ENCODE results near the gene PRX.
"Not testable (repeated sequence)": the region's sequence is repeated elsewhere in the genome, so short reads cannot be mapped to it uniquely, and the experiment has no call there.

Gene PRX

GRCh38 chr19:40381321-40381720 is 31.9 kb downstream of the PRX start:
- H3K4me1 ChIP-seq (ENCODE audit: control insufficient read depth in 1 of 2, insufficient read depth in 2 of 2, low read length in 2 of 2) = no peaks in the 10 kb centered on the region
- H3K27ac ChIP-seq (ENCODE audit: low read length) = no peak overlapping the region
- H3K36me3 ChIP-seq (ENCODE audit: control insufficient read depth in 1 of 2, insufficient read depth in 2 of 2, low read length in 2 of 2) = peaks cover 10 to 37% of the 10 kb centered on the region in 2 donors
- no peaks in the 10 kb centered on the region for H3K9me3 ChIP-seq (ENCODE audit: control insufficient read depth in 1 of 2, low read length in 2 of 2)
- no peaks in the 10 kb centered on the region for H3K27me3 ChIP-seq (ENCODE audit: low read depth, low read length)
- H3K4me3 ChIP-seq (ENCODE audit: low read depth in 1 of 2, low read length in 2 of 2) = no peak overlapping the region

- no peak overlapping the region for H3K27ac ChIP-seq (ENCODE audit: low read length)
- peaks cover 10 to 38% of the 10 kb centered on the region in 2 donors for H3K36me3 ChIP-seq (ENCODE audit: control insufficient read depth in 1 of 2, insufficient read depth in 2 of 2, low read length in 2 of 2)
These were observed 32.8 kb downstream of the PRX start for GRCh38 chr19:40380199-40381037.

GRCh38 chr19:40379446-40380198 is 33.6 kb downstream of the PRX start:
- H3K36me3 ChIP-seq (ENCODE audit: control insufficient read depth in 1 of 2, insufficient read depth in 2 of 2, low read length in 2 of 2) = peaks cover 14 to 44% of the 10 kb centered on the region in 2 donors
- H3K4me3 ChIP-seq (ENCODE audit: low read depth in 1 of 2, low read length in 2 of 2) = no peak overlapping the region
- no peaks in the 10 kb centered on the region for H3K27me3 ChIP-seq (ENCODE audit: low read depth, low read length)
- H3K27ac ChIP-seq (ENCODE audit: low read length) = no peak overlapping the region
- H3K9me3 ChIP-seq (ENCODE audit: control insufficient read depth in 1 of 2, low read length in 2 of 2) = no peaks in the 10 kb centered on the region
- H3K4me1 ChIP-seq (ENCODE audit: control insufficient read depth in 1 of 2, insufficient read depth in 2 of 2, low read length in 2 of 2) = no peaks in the 10 kb centered on the region

More at GRCh38 chr19:40380199-40381037, 32.8 kb downstream of the PRX start:
- Histone ChIP-seq H3K4me1 (ENCODE audit: control insufficient read depth in 1 of 2, insufficient read depth in 2 of 2, low read length in 2 of 2) (no peaks in the 10 kb centered on the region), H3K9me3 (ENCODE audit: control insufficient read depth in 1 of 2, low read length in 2 of 2) (no peaks in the 10 kb centered on the region), H3K27me3 (ENCODE audit: low read depth, low read length) (no peaks in the 10 kb centered on the region), H3K4me3 (ENCODE audit: low read depth in 1 of 2, low read length in 2 of 2) (no peak overlapping the region)

- H3K4me3 ChIP-seq (ENCODE audit: low read depth in 1 of 2, low read length in 2 of 2) = no peak overlapping the region
- no peaks in the 10 kb centered on the region for H3K4me1 ChIP-seq (ENCODE audit: control insufficient read depth in 1 of 2, insufficient read depth in 2 of 2, low read length in 2 of 2)
- H3K27me3 ChIP-seq (ENCODE audit: low read depth, low read length) = no peaks in the 10 kb centered on the region
- no peaks in the 10 kb centered on the region for H3K9me3 ChIP-seq (ENCODE audit: control insufficient read depth in 1 of 2, low read length in 2 of 2)
- H3K36me3 ChIP-seq (ENCODE audit: control insufficient read depth in 1 of 2, insufficient read depth in 2 of 2, low read length in 2 of 2) = peaks cover 22 to 55% of the 10 kb centered on the region in 2 donors
- H3K27ac ChIP-seq (ENCODE audit: low read length) = no peak overlapping the region
These were observed 34.7 kb downstream of the PRX start for GRCh38 chr19:40378509-40378908.

GRCh38 chr19:40377876-40378385 is 35.2 kb downstream of the PRX start:
- no peak overlapping the region for H3K4me3 ChIP-seq (ENCODE audit: low read depth in 1 of 2, low read length in 2 of 2)
- H3K4me1 ChIP-seq (ENCODE audit: control insufficient read depth in 1 of 2, insufficient read depth in 2 of 2, low read length in 2 of 2) = no peaks in the 10 kb centered on the region
- peaks cover 22 to 61% of the 10 kb centered on the region in 2 donors for H3K36me3 ChIP-seq (ENCODE audit: control insufficient read depth in 1 of 2, insufficient read depth in 2 of 2, low read length in 2 of 2)
- H3K9me3 ChIP-seq (ENCODE audit: control insufficient read depth in 1 of 2, low read length in 2 of 2) = no peaks in the 10 kb centered on the region
- H3K27ac ChIP-seq (ENCODE audit: low read length) = no peak overlapping the region
- H3K27me3 ChIP-seq (ENCODE audit: low read depth, low read length) = no peaks in the 10 kb centered on the region

- H3K9me3 ChIP-seq (ENCODE audit: control insufficient read depth in 1 of 2, low read length in 2 of 2) = no peaks in the 10 kb centered on the region
- H3K4me1 ChIP-seq (ENCODE audit: control insufficient read depth in 1 of 2, insufficient read depth in 2 of 2, low read length in 2 of 2) = no peaks in the 10 kb centered on the region
- H3K36me3 ChIP-seq (ENCODE audit: control insufficient read depth in 1 of 2, insufficient read depth in 2 of 2, low read length in 2 of 2) = peaks cover 26 to 76% of the 10 kb centered on the region in 2 donors
- no peak overlapping the region for H3K27ac ChIP-seq (ENCODE audit: low read length)
- H3K27me3 ChIP-seq (ENCODE audit: low read depth, low read length) = no peaks in the 10 kb centered on the region
- no peak overlapping the region for H3K4me3 ChIP-seq (ENCODE audit: low read depth in 1 of 2, low read length in 2 of 2)
These were observed 36.8 kb downstream of the PRX start for GRCh38 chr19:40376286-40376862.

GRCh38 chr19:40374084-40374483 is 39.1 kb downstream of the PRX start:
- no peak overlapping the region for H3K4me3 ChIP-seq (ENCODE audit: low read depth in 1 of 2, low read length in 2 of 2)
- no peaks in the 10 kb centered on the region for H3K4me1 ChIP-seq (ENCODE audit: control insufficient read depth in 1 of 2, insufficient read depth in 2 of 2, low read length in 2 of 2)
- H3K36me3 ChIP-seq (ENCODE audit: control insufficient read depth in 1 of 2, insufficient read depth in 2 of 2, low read length in 2 of 2) = peaks cover 32 to 85% of the 10 kb centered on the region in 2 donors
- H3K27ac ChIP-seq (ENCODE audit: low read length) = no peak overlapping the region
- H3K9me3 ChIP-seq (ENCODE audit: control insufficient read depth in 1 of 2, low read length in 2 of 2) = no peaks in the 10 kb centered on the region
- H3K27me3 ChIP-seq (ENCODE audit: low read depth, low read length) = no peaks in the 10 kb centered on the region

- no peaks in the 10 kb centered on the region for H3K27me3 ChIP-seq (ENCODE audit: low read depth, low read length)
- H3K9me3 ChIP-seq (ENCODE audit: control insufficient read depth in 1 of 2, low read length in 2 of 2) = no peaks in the 10 kb centered on the region
- H3K4me1 ChIP-seq (ENCODE audit: control insufficient read depth in 1 of 2, insufficient read depth in 2 of 2, low read length in 2 of 2) = peaks cover 0 to 4% of the 10 kb centered on the region in 2 donors
- no peak overlapping the region for H3K27ac ChIP-seq (ENCODE audit: low read length)
- no peak overlapping the region for H3K4me3 ChIP-seq (ENCODE audit: low read depth in 1 of 2, low read length in 2 of 2)
- H3K36me3 ChIP-seq (ENCODE audit: control insufficient read depth in 1 of 2, insufficient read depth in 2 of 2, low read length in 2 of 2) = peaks cover 33 to 84% of the 10 kb centered on the region in 2 donors
These were observed 41.4 kb downstream of the PRX start for GRCh38 chr19:40371802-40372122.

GRCh38 chr19:40370997-40371801 is 42.0 kb downstream of the PRX start:
- Histone ChIP-seq H3K9me3 (ENCODE audit: control insufficient read depth in 1 of 2, low read length in 2 of 2) (no peaks in the 10 kb centered on the region), H3K36me3 (ENCODE audit: control insufficient read depth in 1 of 2, insufficient read depth in 2 of 2, low read length in 2 of 2) (peaks cover 30 to 82% of the 10 kb centered on the region in 2 donors), H3K4me3 (ENCODE audit: low read depth in 1 of 2, low read length in 2 of 2) (no peak overlapping the region), H3K27ac (ENCODE audit: low read length) (no peak overlapping the region), H3K4me1 (ENCODE audit: control insufficient read depth in 1 of 2, insufficient read depth in 2 of 2, low read length in 2 of 2) (peaks cover 0 to 9% of the 10 kb centered on the region in 2 donors), H3K27me3 (ENCODE audit: low read depth, low read length) (no peaks in the 10 kb centered on the region)

- peaks cover 0 to 19% of the 10 kb centered on the region in 2 donors for H3K4me1 ChIP-seq (ENCODE audit: control insufficient read depth in 1 of 2, insufficient read depth in 2 of 2, low read length in 2 of 2)
- not testable (repeated sequence) for H3K9me3 ChIP-seq (ENCODE audit: control insufficient read depth in 1 of 2, low read length in 2 of 2); H3K27ac ChIP-seq (ENCODE audit: low read length); H3K4me3 ChIP-seq (ENCODE audit: low read depth in 1 of 2, low read length in 2 of 2); H3K27me3 ChIP-seq (ENCODE audit: low read depth, low read length)
- peaks cover 30 to 81% of the 10 kb centered on the region in 2 donors for H3K36me3 ChIP-seq (ENCODE audit: control insufficient read depth in 1 of 2, insufficient read depth in 2 of 2, low read length in 2 of 2)
These were observed 42.9 kb downstream of the PRX start for GRCh38 chr19:40370253-40370652.

Measured in muscle layer of duodenum (tissue), 2 donors.